IMR-90 (cell line): ENCODE measurements around the gene SH3BP4.

ENCODE experiments used
- CTCF ChIP-seq: conservative IDR thresholded peaks from 2 replicates; pipeline ENCODE4 v1.5.1; 2012; ENCODE audit warnings: mild to moderate bottlenecking, low read depth, low read length, improper control_type of control experiment
- POLR2A ChIP-seq: IDR thresholded peaks from 2 replicates; pipeline ENCODE4 v1.6.1; 2012; ENCODE audit warnings: mild to moderate bottlenecking, low read depth, low read length
- RAD21 ChIP-seq: IDR thresholded peaks from 2 replicates; pipeline ENCODE4 v1.6.1; 2012; ENCODE audit warnings: low read length, improper control_type of control experiment
- TF ChIP-seq, protein P1 (sequence below): fragments of 150-350 bp; IDR thresholded peaks from 2 replicates; pipeline ENCODE4 v1.6.1; 2017; ENCODE audit warnings: mild to moderate bottlenecking, antibody characterized with exemption, low read length, low read depth

DNA sequence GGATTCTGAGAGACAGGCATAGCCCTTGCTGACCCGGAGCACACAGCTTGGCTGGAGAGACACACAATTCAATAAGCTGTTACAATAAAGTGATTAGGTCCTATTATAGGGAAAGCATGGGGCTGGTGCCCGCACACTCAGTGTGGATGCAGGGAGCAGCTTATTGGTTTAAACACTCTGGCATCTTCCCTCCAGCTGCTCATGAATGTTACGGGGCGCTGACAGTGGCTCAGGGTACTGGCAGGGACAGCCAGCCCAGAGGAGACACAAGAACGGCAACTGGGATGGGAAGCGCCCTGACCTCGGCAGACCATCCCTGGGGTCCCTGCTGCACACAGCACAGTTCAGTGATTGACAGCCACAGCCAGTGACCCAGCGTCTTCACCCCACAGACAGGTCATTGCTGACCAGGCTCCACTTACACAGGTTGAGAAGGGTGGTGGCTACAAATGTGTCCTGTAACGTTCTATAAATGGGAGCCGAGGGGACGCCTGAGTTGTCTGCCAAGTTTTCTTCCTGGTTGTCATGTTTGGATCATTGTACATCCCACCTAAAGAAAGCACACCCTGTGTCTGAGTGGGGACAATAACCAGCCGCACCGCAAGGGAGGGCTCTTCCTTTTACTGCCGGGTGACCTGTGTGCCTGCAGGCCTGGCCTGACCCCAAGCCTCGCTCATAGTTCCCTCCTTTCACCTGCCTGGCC is 60.3 kb downstream of the SH3BP4 start:
- TF ChIP-seq CTCF (no peak), POLR2A (0 out of 2 replicates have a peak, but pooled peaks have one; percentile 21), RAD21 (no peak)
- TF ChIP-seq, protein P1, sequence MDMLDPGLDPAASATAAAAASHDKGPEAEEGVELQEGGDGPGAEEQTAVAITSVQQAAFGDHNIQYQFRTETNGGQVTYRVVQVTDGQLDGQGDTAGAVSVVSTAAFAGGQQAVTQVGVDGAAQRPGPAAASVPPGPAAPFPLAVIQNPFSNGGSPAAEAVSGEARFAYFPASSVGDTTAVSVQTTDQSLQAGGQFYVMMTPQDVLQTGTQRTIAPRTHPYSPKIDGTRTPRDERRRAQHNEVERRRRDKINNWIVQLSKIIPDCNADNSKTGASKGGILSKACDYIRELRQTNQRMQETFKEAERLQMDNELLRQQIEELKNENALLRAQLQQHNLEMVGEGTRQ, result no peak
